Progenitor cell of endocrine pancreas (in vitro differentiated cells): ENCODE data around the gene MSI2. TPM values are rescaled to one million over a fixed set of nuclear protein-coding genes. Genes with fewer than 3 reads are reported as not detected.

Experiments used
- DNase-seq: peaks from one replicate; pipeline ENCODE4 v3.0.0; 2021; ENCODE audit warnings: low spot score; ENCODE audit not compliant: unreplicated experiment
- H3K27ac Mint-ChIP-seq: 2 replicates; pipeline ENCODE4 v1.8.0; 2021; ENCODE audit warnings: mild to moderate bottlenecking, moderate library complexity, mixed read lengths
- H3K27me3 Mint-ChIP-seq: 2 replicates; pipeline ENCODE4 v1.8.0; 2021; ENCODE audit warnings: mixed read lengths
- H3K36me3 Mint-ChIP-seq: 2 replicates; pipeline ENCODE4 v1.8.0; 2022; ENCODE audit warnings: mixed read lengths; ENCODE audit not compliant: insufficient read depth
- H3K4me1 Mint-ChIP-seq: 2 replicates; pipeline ENCODE4 v1.8.0; 2021; ENCODE audit warnings: low read depth, mixed read lengths
- H3K4me3 Mint-ChIP-seq: 2 replicates; pipeline ENCODE4 v1.8.0; 2021; ENCODE audit warnings: low read depth, mild to moderate bottlenecking, moderate library complexity, mixed read lengths
- H3K9me3 Mint-ChIP-seq: 2 replicates; pipeline ENCODE4 v1.8.0; 2021; ENCODE audit warnings: low read depth, mixed read lengths
- total RNA-seq: library from RNA; stranded (reverse); gene quantifications from 2 replicates; pipeline ENCODE4 v1.2.1, GENCODE V29; 2021
- TF ChIP-seq, protein P1 (sequence below): fragments of 200-600 bp; sonication (generic); IDR thresholded peaks from one replicate; pipeline ENCODE4 v1.5.0; 2021; ENCODE audit warnings: antibody characterized with exemption, mild to moderate bottlenecking; ENCODE audit not compliant: unreplicated experiment

Gene MSI2
- total RNA-seq, 1 donor from 2014 or later: 164 TPM

DNA sequence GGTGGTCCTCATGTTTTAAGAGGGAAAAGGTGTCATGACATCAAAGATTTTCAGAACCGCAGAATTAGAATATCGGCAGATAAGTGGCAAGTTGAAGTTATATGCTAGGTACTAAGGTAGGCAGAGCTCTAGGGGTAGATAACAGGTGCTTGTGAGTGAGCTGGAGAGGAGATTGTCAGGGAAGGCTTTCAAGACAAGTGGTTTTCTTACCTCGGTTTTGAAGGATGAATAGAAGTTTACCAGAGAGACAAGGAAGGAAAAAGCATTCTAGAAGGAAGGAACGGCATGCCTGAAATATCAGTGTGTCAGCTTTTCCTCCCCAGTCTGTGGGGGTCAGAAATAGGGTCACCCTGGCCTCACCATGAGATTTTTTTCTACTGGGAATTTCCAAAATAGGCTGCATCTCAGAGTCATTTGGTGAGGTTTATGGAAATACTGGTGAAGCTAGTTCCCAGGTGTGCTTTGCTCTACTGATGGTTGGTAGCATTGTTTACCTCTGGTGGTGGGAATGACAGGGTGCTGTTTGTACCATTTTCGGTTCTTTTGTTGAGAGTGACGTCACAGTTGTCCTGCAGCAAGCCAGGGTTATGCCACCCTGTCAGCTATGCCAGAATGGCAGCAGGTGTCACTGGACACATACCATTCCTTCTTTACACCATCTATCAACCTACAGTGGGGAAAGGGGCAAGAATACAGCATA, 112.5 kb downstream of the MSI2 start:
- TF ChIP-seq, protein P1, sequence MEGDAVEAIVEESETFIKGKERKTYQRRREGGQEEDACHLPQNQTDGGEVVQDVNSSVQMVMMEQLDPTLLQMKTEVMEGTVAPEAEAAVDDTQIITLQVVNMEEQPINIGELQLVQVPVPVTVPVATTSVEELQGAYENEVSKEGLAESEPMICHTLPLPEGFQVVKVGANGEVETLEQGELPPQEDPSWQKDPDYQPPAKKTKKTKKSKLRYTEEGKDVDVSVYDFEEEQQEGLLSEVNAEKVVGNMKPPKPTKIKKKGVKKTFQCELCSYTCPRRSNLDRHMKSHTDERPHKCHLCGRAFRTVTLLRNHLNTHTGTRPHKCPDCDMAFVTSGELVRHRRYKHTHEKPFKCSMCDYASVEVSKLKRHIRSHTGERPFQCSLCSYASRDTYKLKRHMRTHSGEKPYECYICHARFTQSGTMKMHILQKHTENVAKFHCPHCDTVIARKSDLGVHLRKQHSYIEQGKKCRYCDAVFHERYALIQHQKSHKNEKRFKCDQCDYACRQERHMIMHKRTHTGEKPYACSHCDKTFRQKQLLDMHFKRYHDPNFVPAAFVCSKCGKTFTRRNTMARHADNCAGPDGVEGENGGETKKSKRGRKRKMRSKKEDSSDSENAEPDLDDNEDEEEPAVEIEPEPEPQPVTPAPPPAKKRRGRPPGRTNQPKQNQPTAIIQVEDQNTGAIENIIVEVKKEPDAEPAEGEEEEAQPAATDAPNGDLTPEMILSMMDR: no peak
- Mint-ChIP-seq H3K4me1 (peaks cover 74% of the 10 kb centered on the region), H3K27me3 (no peaks in the 10 kb centered on the region), H3K4me3 (no peak overlapping the region), H3K36me3 (peaks cover 7% of the 10 kb centered on the region), H3K9me3 (peaks cover 5% of the 10 kb centered on the region), H3K27ac (peak overlapping the region; percentile 94)
- DNase-seq: no peak

DNA sequence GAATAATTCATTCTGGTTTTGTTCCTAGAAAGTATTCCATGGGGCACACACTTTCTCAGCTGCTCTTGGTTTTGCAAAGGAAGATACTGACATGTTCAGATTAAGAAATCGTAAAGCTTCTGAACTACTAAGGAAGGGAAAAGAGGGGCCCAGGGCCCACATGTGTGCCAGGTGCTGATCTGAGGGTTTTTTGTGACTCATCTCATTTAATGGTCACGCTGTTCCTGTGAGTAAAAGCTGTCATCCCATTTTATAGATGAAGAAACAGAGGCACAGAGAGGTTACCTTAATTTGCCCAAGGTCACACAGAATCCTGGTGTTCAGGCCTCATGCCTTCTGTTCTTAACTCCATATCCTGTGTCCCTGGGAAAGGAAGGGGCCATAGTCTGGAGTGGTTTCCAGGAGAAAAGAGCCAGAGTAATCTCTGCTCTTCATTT, 113.2 kb downstream of the MSI2 start:
- TF ChIP-seq, protein P1: no peak
- no peak for DNase-seq
- Mint-ChIP-seq H3K27me3 (no peaks in the 10 kb centered on the region), H3K36me3 (peaks cover 7% of the 10 kb centered on the region), H3K4me1 (peaks cover 70% of the 10 kb centered on the region), H3K4me3 (peak overlapping the region; percentile 5), H3K9me3 (peaks cover 7% of the 10 kb centered on the region), H3K27ac (peak overlapping the region; percentile 94)

DNA sequence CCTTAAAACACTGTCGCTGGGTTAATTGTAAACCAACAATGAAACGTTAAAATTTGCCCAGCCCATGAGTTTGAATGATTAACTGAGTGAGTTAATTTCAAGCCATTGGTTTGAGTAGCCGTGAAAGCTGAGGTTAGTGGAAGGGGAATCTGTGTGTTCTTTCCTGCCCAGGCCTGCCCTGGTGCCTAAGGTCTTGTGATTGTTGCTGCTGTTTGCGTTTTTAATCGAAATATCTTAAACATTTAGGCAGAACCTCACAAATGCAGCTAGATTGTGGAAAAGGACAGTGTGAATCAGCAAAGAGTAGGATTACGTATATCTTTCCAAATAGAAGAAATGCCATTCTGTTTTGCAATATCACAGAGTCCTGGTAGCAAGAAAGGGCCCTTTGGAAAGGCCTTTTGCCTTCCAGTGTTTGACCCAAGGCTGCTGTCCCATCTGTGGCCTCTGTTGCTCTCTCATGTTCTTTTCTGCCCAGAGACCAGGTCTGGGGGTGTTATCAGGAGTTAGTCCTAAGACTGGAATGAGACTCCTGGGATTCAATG, 113.8 kb downstream of the MSI2 start:
- H3K4me3 Mint-ChIP-seq: peak overlapping the region; percentile 5
- DNase-seq: no peak
- peaks cover 7% of the 10 kb centered on the region for H3K9me3 Mint-ChIP-seq
- no peaks in the 10 kb centered on the region for H3K27me3 Mint-ChIP-seq
- H3K4me1 Mint-ChIP-seq: peaks cover 71% of the 10 kb centered on the region
- H3K27ac Mint-ChIP-seq: peak overlapping the region; percentile 94
- TF ChIP-seq, protein P1: no peak
- peaks cover 11% of the 10 kb centered on the region for H3K36me3 Mint-ChIP-seq

DNA sequence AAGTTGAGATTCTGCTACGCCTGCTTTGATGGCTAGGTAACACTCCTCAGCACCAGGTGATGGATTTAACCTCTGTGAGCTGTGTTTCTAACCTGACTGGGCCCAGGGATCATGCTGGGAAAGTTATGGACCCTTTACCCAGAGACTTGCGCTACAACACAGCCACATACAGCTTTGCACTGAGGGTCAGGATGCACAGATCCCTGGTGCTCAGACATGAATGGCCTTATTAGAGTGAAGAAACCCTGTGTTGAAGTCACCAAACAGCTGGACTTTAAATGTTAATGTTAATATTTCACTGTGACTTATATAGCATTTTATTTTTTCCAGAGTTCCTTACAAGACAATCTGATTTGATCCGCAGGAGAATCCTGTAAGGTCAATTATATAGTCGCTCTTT, 114.3 kb downstream of the MSI2 start:
- Mint-ChIP-seq H3K27me3 (no peaks in the 10 kb centered on the region), H3K36me3 (peaks cover 12% of the 10 kb centered on the region), H3K4me3 (no peak overlapping the region), H3K9me3 (peaks cover 7% of the 10 kb centered on the region), H3K27ac (peak overlapping the region; percentile 94), H3K4me1 (peaks cover 71% of the 10 kb centered on the region)
- DNase-seq: no peak
- TF ChIP-seq, protein P1: no peak

DNA sequence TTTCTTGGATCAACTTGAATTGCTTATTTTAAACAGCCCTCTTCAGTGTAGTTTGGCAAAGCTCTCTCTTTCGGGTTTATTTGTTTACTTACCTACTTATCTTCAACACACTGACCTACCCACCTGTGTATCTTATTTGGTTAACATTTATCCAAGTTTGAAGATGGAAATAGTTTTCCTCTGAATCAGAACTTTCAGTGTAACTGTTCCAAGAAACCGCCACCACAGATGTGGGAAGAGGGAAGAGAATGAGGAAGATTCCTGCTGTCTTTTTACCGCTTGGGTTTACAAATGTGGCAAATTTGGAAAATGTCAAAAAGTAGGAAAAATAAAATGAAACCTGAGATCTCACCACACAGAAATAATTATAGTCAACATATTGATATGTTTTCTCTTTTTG, 115.8 kb downstream of the MSI2 start:
- H3K27me3 Mint-ChIP-seq: no peaks in the 10 kb centered on the region
- peaks cover 12% of the 10 kb centered on the region for H3K36me3 Mint-ChIP-seq
- TF ChIP-seq, protein P1: no peak
- H3K4me3 Mint-ChIP-seq: peak overlapping the region; percentile 35
- H3K4me1 Mint-ChIP-seq: peaks cover 62% of the 10 kb centered on the region
- peaks cover 7% of the 10 kb centered on the region for H3K9me3 Mint-ChIP-seq
- no peak for DNase-seq
- H3K27ac Mint-ChIP-seq: peak overlapping the region; percentile 94
